ENCODE results near the gene LPAR5.

DNA sequence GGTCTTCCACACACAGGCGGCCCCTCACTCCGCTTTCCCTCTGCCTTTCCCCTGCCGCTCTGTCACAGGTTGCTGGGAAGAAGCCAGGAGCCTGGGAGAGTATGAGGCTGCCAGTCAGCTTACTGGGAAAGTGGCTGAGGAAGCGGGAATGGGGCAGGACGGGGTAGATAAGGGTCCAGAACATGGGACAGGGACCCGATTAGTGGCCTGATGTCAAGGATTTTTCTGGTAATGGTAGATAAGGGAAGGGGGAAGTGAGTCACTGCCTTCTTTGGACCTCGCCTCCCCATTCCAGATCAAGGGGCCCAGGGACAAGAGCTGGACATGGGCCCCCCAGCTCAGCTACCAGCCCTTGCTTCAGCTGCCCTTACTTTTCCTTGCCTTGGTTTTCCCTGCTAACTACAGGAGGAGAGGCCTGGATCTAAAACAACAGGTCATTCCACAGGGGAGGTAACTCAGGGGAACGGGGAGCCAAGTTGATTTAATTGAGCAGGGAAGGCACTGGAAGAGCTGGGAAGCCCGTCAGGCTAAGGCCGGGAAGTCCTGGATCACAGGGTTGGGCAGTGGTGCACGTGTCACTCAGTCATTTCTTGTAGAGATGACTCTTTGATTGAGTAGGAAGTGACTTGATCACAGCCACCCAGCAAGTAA lies 3.5 kb upstream of the LPAR5 start:
- TF ChIP-seq, protein P1, sequence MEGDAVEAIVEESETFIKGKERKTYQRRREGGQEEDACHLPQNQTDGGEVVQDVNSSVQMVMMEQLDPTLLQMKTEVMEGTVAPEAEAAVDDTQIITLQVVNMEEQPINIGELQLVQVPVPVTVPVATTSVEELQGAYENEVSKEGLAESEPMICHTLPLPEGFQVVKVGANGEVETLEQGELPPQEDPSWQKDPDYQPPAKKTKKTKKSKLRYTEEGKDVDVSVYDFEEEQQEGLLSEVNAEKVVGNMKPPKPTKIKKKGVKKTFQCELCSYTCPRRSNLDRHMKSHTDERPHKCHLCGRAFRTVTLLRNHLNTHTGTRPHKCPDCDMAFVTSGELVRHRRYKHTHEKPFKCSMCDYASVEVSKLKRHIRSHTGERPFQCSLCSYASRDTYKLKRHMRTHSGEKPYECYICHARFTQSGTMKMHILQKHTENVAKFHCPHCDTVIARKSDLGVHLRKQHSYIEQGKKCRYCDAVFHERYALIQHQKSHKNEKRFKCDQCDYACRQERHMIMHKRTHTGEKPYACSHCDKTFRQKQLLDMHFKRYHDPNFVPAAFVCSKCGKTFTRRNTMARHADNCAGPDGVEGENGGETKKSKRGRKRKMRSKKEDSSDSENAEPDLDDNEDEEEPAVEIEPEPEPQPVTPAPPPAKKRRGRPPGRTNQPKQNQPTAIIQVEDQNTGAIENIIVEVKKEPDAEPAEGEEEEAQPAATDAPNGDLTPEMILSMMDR (IDR thresholded peaks at IDR 0.05) = no peak
- TF ChIP-seq POLR2A (IDR thresholded peaks at IDR 0.05) = no peak

Measured in lower leg skin (tissue), 3 donors.